GM19467 (cell line): ENCODE data around the gene PLPPR5.
"Not testable (repeated sequence)": the region's sequence is repeated elsewhere in the genome, so short reads cannot be mapped to it uniquely, and the experiment has no call there.

Experiments used
- ATAC-seq: cut with Tn5 transposase; IDR thresholded peaks from one replicate; pipeline ENCODE4 v1.9.1; 2021; ENCODE audit warnings: mild to moderate bottlenecking, moderate library complexity; ENCODE audit not compliant: unreplicated experiment

The PLPPR5 gene

GRCh38 chr1:98919652-98920051 lies 85.0 kb downstream of the PLPPR5 start:
- no peak for ATAC-seq

GRCh38 chr1:98919211-98919610 lies 85.5 kb downstream of the PLPPR5 start:
- ATAC-seq: no peak

- ATAC-seq: no peak
These were observed 90.1 kb downstream of the PLPPR5 start for GRCh38 chr1:98914547-98914946.

- ATAC-seq: no peak
These were observed 93.8 kb downstream of the PLPPR5 start for GRCh38 chr1:98910827-98911226.

GRCh38 chr1:98908980-98909379 lies 95.7 kb downstream of the PLPPR5 start:
- no peak for ATAC-seq

- no peak for ATAC-seq
These were observed 97.9 kb downstream of the PLPPR5 start for GRCh38 chr1:98906809-98907208.

GRCh38 chr1:98906361-98906760 lies 98.3 kb downstream of the PLPPR5 start:
- no peak for ATAC-seq

GRCh38 chr1:98904684-98905083 lies 100.0 kb downstream of the PLPPR5 start:
- ATAC-seq: no peak

- ATAC-seq: no peak
These were observed 100.9 kb downstream of the PLPPR5 start for GRCh38 chr1:98903726-98904125.

- ATAC-seq: no peak
These were observed 101.4 kb downstream of the PLPPR5 start for GRCh38 chr1:98903261-98903660.

GRCh38 chr1:98898940-98899339 lies 105.7 kb downstream of the PLPPR5 start:
- no peak for ATAC-seq

GRCh38 chr1:98897479-98897878 lies 107.2 kb downstream of the PLPPR5 start:
- no peak for ATAC-seq

- ATAC-seq: no peak
These were observed 107.8 kb downstream of the PLPPR5 start for GRCh38 chr1:98896711-98897445.

GRCh38 chr1:98893371-98893770 lies 111.3 kb downstream of the PLPPR5 start:
- no peak for ATAC-seq

- no peak for ATAC-seq
These were observed 115.8 kb downstream of the PLPPR5 start for GRCh38 chr1:98888869-98889268.

- ATAC-seq: no peak
These were observed 117.2 kb downstream of the PLPPR5 start for GRCh38 chr1:98887507-98887906.

GRCh38 chr1:98884864-98885263 lies 119.8 kb downstream of the PLPPR5 start:
- ATAC-seq: no peak

GRCh38 chr1:98881901-98882300 lies 122.8 kb downstream of the PLPPR5 start:
- no peak for ATAC-seq

- not testable (repeated sequence) for ATAC-seq
These were observed 123.4 kb downstream of the PLPPR5 start for GRCh38 chr1:98881234-98881633.

GRCh38 chr1:98874828-98875227 lies 129.8 kb downstream of the PLPPR5 start:
- no peak for ATAC-seq

GRCh38 chr1:98870959-98871903 lies 133.4 kb downstream of the PLPPR5 start:
- peak; percentile 98 for ATAC-seq

GRCh38 chr1:98865796-98866195 lies 138.9 kb downstream of the PLPPR5 start:
- no peak for ATAC-seq
